Epithelial cell of esophagus (primary cell): ENCODE measurements around the gene VWA3A.
A peak's percentile ranks its signal among the peaks of the same experiment; 100 is the strongest.
"Not testable (repeated sequence)": the region's sequence is repeated elsewhere in the genome, so short reads cannot be mapped to it uniquely, and the experiment has no call there.

ENCODE experiments used
- DNase-seq: peaks from one replicate; pipeline ENCODE4 v3.0.0; 2010; ENCODE audit warnings: low read depth
- H3K4me3 ChIP-seq: 2 replicates; pipeline ENCODE4 v1.5.1; 2011; ENCODE audit warnings: mild to moderate bottlenecking, low read length, control low read depth
- CTCF ChIP-seq: IDR thresholded peaks from 2 replicates; pipeline ENCODE4 v1.5.1; 2011; ENCODE audit warnings: low read depth, mild to moderate bottlenecking, low read length, control low read depth, inconsistent platforms; ENCODE audit not compliant: insufficient read depth; ENCODE audit errors: missing control alignments

Gene VWA3A

GRCh38 chr16:22123146-22123545 is 30.8 kb downstream of the VWA3A start:
- TF ChIP-seq CTCF, result no peak
- no peak overlapping the region for H3K4me3 ChIP-seq
- DNase-seq, result peak; percentile 24

- no peak overlapping the region for H3K4me3 ChIP-seq
- no peak for TF ChIP-seq CTCF
- DNase-seq, result no peak
Measured at GRCh38 chr16:22123759-22124490, 31.6 kb downstream of the VWA3A start.

GRCh38 chr16:22124583-22125284 is 32.4 kb downstream of the VWA3A start:
- H3K4me3 ChIP-seq, result no peak overlapping the region
- DNase-seq, result no peak
- TF ChIP-seq CTCF, result no peak

GRCh38 chr16:22126037-22126558 is 33.8 kb downstream of the VWA3A start:
- DNase-seq, result no peak
- H3K4me3 ChIP-seq, result no peak overlapping the region
- no peak for TF ChIP-seq CTCF

GRCh38 chr16:22128537-22128936 is 36.2 kb downstream of the VWA3A start:
- not testable (repeated sequence) for H3K4me3 ChIP-seq, DNase-seq

GRCh38 chr16:22130528-22130927 is 38.2 kb downstream of the VWA3A start:
- no peak for TF ChIP-seq CTCF
- DNase-seq, result no peak
- no peak overlapping the region for H3K4me3 ChIP-seq

- no peak for TF ChIP-seq CTCF
- H3K4me3 ChIP-seq, result no peak overlapping the region
- no peak for DNase-seq
Measured at GRCh38 chr16:22132801-22133200, 40.5 kb downstream of the VWA3A start.
